Measurements from ENCODE around the gene TBCEL.

DNA sequence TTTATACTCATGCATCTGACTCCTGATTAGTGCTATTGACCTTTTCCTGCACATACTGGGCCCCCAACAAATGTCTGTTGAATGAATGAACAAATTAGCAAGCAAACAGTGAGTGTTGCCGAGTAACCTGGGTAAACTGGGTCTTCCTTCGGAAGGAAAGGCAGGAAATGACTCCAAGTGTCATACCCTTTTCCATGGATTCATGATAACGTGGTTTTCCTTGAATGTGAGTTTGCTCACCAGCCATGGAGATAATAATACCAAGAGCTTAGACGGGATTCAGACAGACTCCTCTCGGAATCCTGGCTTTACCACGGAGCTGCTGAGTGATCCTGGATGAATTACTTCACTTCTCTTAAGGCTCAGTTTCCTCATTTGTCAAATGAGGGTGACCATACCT, 93.9 kb downstream of the TBCEL start:
- TF ChIP-seq RAD21 (IDR thresholded peaks at IDR 0.05; ENCODE audit: insufficient read depth, low read depth, low read length) (no peak), POLR2AphosphoS5 (IDR thresholded peaks at IDR 0.05; ENCODE audit: low read length) (no peak), ESRRA (IDR thresholded peaks at IDR 0.05; ENCODE audit: low read length) (no peak), ZNF384 (IDR thresholded peaks at IDR 0.05; ENCODE audit: borderline replicate concordance, low read depth, low read length) (no peak), BCL11A (IDR thresholded peaks at IDR 0.05; ENCODE audit: low read depth, low read length) (no peak), PML (IDR thresholded peaks at IDR 0.05; ENCODE audit: low read length) (no peak), SMC3 (IDR thresholded peaks at IDR 0.05; ENCODE audit: borderline replicate concordance, low read length) (no peak), EP300 (IDR thresholded peaks at IDR 0.05; ENCODE audit: borderline replicate concordance in 1 of 2, control insufficient read depth in 1 of 2, low read depth in 2 of 2, low read length in 2 of 2) (no peak), GABPA (IDR thresholded peaks at IDR 0.05; ENCODE audit: low read depth) (no peak), MTA3 (IDR thresholded peaks at IDR 0.05; ENCODE audit: borderline replicate concordance, low read length) (no peak)
- TF ChIP-seq, protein P1, sequence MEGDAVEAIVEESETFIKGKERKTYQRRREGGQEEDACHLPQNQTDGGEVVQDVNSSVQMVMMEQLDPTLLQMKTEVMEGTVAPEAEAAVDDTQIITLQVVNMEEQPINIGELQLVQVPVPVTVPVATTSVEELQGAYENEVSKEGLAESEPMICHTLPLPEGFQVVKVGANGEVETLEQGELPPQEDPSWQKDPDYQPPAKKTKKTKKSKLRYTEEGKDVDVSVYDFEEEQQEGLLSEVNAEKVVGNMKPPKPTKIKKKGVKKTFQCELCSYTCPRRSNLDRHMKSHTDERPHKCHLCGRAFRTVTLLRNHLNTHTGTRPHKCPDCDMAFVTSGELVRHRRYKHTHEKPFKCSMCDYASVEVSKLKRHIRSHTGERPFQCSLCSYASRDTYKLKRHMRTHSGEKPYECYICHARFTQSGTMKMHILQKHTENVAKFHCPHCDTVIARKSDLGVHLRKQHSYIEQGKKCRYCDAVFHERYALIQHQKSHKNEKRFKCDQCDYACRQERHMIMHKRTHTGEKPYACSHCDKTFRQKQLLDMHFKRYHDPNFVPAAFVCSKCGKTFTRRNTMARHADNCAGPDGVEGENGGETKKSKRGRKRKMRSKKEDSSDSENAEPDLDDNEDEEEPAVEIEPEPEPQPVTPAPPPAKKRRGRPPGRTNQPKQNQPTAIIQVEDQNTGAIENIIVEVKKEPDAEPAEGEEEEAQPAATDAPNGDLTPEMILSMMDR (IDR thresholded peaks at IDR 0.05 in 2 of 3, conservative IDR thresholded peaks at IDR 0.05 in 1 of 3; ENCODE audit: control insufficient read depth in 2 of 3, extremely low read depth in 1 of 3, insufficient read depth in 1 of 3, low read depth in 3 of 3, low read length in 3 of 3) = no peak
